Cardiac ventricle fibroblast (primary cell): Measurements from ENCODE around the gene PLEKHH1. TPM values are rescaled to one million over a fixed set of nuclear protein-coding genes. Genes with fewer than 3 reads are reported as not detected.

Experiments
- total RNA-seq: library from RNA; depleted of rRNA; stranded (reverse); fragments of >200 nt; gene quantifications from 2 replicates; pipeline ENCODE4 v1.2.3, GENCODE V29; 2015

PLEKHH1 gene
- total RNA-seq = 0.12 and 0.78 TPM in 2 replicates

GRCh38 chr14:67532998-67533753 lies at the start of gene PLEKHH1:
TSS of gene PLEKHH1 (plus strand) at chr14:67533290. CDS start at chr14:67541868, 8,578 bp downstream.

DNA sequence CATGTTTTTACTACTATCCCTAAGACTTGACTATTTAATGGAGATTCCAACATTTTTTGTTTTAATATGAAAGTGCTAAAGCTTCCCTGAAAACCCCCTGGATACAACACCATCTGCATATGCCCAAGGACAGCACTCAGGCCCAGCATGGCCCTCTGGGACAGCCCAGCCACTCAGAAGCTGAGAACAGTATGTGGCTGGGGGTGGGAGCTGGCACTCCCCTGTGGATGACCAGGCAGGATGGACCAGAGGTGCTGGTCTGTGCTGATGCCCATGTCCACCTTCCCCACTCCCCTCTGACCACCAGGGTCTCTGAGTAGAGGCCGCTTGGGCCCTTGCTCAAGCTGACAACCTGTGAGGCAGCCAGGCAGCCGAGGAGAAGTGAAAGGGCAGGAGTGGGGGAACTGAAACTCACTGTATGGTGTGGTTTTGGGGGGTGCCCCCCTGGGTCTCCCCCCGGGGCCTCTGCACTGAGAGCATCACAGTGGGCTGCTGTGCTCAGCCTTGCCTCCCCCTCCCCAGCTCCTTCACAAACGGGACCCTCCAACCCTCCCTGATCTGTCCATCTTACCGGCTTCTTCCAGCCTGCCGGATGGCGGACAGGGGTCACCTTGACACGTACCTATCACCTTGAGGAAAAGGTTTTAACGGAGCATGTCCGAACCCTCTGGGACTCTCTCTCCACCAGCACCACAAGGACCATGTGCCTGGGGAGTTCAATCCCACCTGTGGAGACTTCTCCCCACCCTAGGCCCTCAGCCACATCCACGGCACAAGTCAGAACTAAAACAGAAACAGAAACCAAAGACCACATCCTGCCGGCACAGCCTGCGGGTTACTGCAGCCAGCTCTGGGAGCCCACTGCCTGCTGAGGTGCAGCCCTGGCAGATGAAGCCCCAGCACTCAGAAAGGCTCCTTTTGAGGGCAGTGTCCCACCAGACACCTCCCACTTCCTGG lies 44.9 kb upstream of the PLEKHH1 start, which contains the start of gene TMEM229B:
TMEM229B (minus strand) TSS at position 785 of the 957 bp plus-strand sequence. CDS start 14,798 bp downstream, outside the sequence.

GRCh38 chr14:67599698-67600561 lies 66.8 kb downstream of the PLEKHH1 start, which contains the start of gene PIGH:
TSS of gene PIGH (minus strand) at chr14:67600268. CDS start at chr14:67600203, 65 bp downstream.

GRCh38 chr14:67619446-67620216 lies 86.5 kb downstream of the PLEKHH1 start, which contains the start of gene ARG2:
TSS of gene ARG2 (plus strand) at chr14:67619920. CDS start at chr14:67619978, 58 bp downstream.

Other genes with a start within 250 kb of the PLEKHH1 start
- gene ATP6V1D, start 173.5 kb upstream of the PLEKHH1 start, total RNA-seq = 29.1 and 34.3 TPM in 2 replicates
- 60.4 and 75.2 TPM in 2 replicates for gene EIF2S1, start 173.0 kb upstream of the PLEKHH1 start, total RNA-seq
- gene PLEK2, start 121.1 kb upstream of the PLEKHH1 start, total RNA-seq = 0.94 TPM in 1 of 2 replicates, not detected in the other
- gene TMEM229B, start 44.6 kb upstream of the PLEKHH1 start, total RNA-seq = 0.69 and 1.9 TPM in 2 replicates
- 12.1 and 20.3 TPM in 2 replicates for gene PIGH, start 67.0 kb downstream of the PLEKHH1 start, total RNA-seq
- gene ARG2, start 86.6 kb downstream of the PLEKHH1 start, total RNA-seq = 2.0 and 5.9 TPM in 2 replicates
- gene VTI1B, start 141.3 kb downstream of the PLEKHH1 start, total RNA-seq = 41.9 and 49.1 TPM in 2 replicates
- gene RDH11, start 162.5 kb downstream of the PLEKHH1 start, total RNA-seq = 43.4 and 45.5 TPM in 2 replicates
- gene RDH12, start 168.6 kb downstream of the PLEKHH1 start, total RNA-seq = not detected in 2 replicates